PC-3 (cell line): ENCODE results near the gene FGF18. TPM values are rescaled to one million over a fixed set of nuclear protein-coding genes. Genes with fewer than 3 reads are reported as not detected.
A peak's percentile ranks its signal among the peaks of the same experiment; 100 is the strongest.

Experiments used
- ATAC-seq: fragments of 200-7000 bp; cut with Tn5 transposase; 2 replicates; pipeline ENCODE4 v1.9.1; 2020; ENCODE audit warnings: mild to moderate bottlenecking, moderate library complexity
- BruUV-seq: library from RNA; stranded (reverse); fragments of 400-500 nt; replicated peaks from 2 replicates; lab custom pipeline; 2021; lab: Mats Ljungman, UMichigan
- CTCF ChIA-PET: fragments of 300-600 bp; sonication (Branson Sonifier 250); formaldehyde crosslinking; loops from one replicate; lab custom pipeline; 2022; ENCODE audit warnings: antibody characterized with exemption; lab: Charles Lee
- POLR2A ChIA-PET: fragments of 300-600 bp; sonication (Branson Sonifier 250); formaldehyde crosslinking; loops from one replicate; lab custom pipeline; 2022; ENCODE audit warnings: antibody characterized with exemption; ENCODE audit not compliant: unreplicated experiment; lab: Charles Lee
- DNase-seq: peaks from one replicate; pipeline ENCODE4 v3.0.0-alpha.2; 2015
- H2AFZ ChIP-seq: fragments of 300-600 bp; sonication (generic); 2 replicates; pipeline ENCODE4 v1.6.0; 2016; ENCODE audit warnings: antibody characterized with exemption, low read length
- H3F3A ChIP-seq: fragments of 300-600 bp; sonication (generic); one replicate; pipeline ENCODE4 v1.6.0; 2017; ENCODE audit warnings: antibody characterized with exemption, low read length, control low read depth, mild to moderate bottlenecking; ENCODE audit not compliant: unreplicated experiment
- H3K27ac ChIP-seq: fragments of 300-600 bp; sonication (generic); 2 replicates; pipeline ENCODE4 v1.5.1; 2016; ENCODE audit warnings: mild to moderate bottlenecking, low read length
- H3K27me3 ChIP-seq: fragments of 300-600 bp; sonication (generic); 2 replicates; pipeline ENCODE4 v1.6.1; 2016; ENCODE audit warnings: low read length, mixed read lengths
- H3K36me3 ChIP-seq: fragments of 300-600 bp; sonication (generic); 2 replicates; pipeline ENCODE4 v1.6.1; 2016; ENCODE audit warnings: low read depth, mixed run types, low read length, mixed read lengths
- H3K4me1 ChIP-seq: fragments of 300-600 bp; sonication (generic); 2 replicates; pipeline ENCODE4 v1.5.1; 2016; ENCODE audit warnings: low read length; ENCODE audit not compliant: insufficient read depth
- H3K4me2 ChIP-seq: fragments of 300-600 bp; sonication (generic); 2 replicates; pipeline ENCODE4 v1.6.0; 2016; ENCODE audit warnings: low read length
- H3K4me3 ChIP-seq: fragments of 300-600 bp; sonication (generic); 2 replicates; pipeline ENCODE4 v1.5.1; 2016; ENCODE audit warnings: mild to moderate bottlenecking, low read length, mixed read lengths
- H3K79me2 ChIP-seq: fragments of 300-600 bp; sonication (generic); 2 replicates; pipeline ENCODE4 v1.6.1; 2017; ENCODE audit warnings: low read length, mixed read lengths
- H3K9ac ChIP-seq: fragments of 300-600 bp; sonication (generic); 2 replicates; pipeline ENCODE4 v1.6.0; 2016; ENCODE audit warnings: mild to moderate bottlenecking, low read length
- H3K9me2 ChIP-seq: fragments of 300-600 bp; sonication (generic); replicated peaks from 2 replicates; pipeline ENCODE4 v1.6.1; 2016; ENCODE audit warnings: mixed run types, low read length, mixed read lengths
- H3K9me3 ChIP-seq: fragments of 300-600 bp; sonication (generic); 2 replicates; pipeline ENCODE4 v1.6.1; 2016; ENCODE audit warnings: low read length, mixed read lengths
- H4K20me1 ChIP-seq: fragments of 300-600 bp; sonication (generic); 2 replicates; pipeline ENCODE4 v1.6.1; 2016; ENCODE audit warnings: low read length, mixed read lengths
- CTCF ChIP-seq: fragments of 300-600 bp; sonication (generic); conservative IDR thresholded peaks from 2 replicates; pipeline ENCODE4 v1.5.1; 2017; ENCODE audit warnings: antibody characterized with exemption, low read depth, mild to moderate bottlenecking, low read length
- EZH2 ChIP-seq: fragments of 300-600 bp; sonication (generic); IDR thresholded peaks from one replicate; pipeline ENCODE4 v1.6.1; 2017; ENCODE audit warnings: antibody characterized with exemption, mild to moderate bottlenecking, low read length; ENCODE audit not compliant: unreplicated experiment
- EZH2phosphoT487 ChIP-seq: fragments of 300-600 bp; sonication (generic); IDR thresholded peaks from 2 replicates; pipeline ENCODE4 v1.6.1; 2018; ENCODE audit warnings: mild to moderate bottlenecking, antibody characterized with exemption, low read length, borderline replicate concordance
- intact Hi-C: fragments of 100-400 bp; cut with micrococcal nuclease; formaldehyde crosslinking; loops from 2 replicates; pipeline ENCODE4 v1.9.0; 2023
- total RNA-seq: library from RNA; depleted of rRNA; stranded (reverse); fragments of >200 nt; gene quantifications from 2 replicates; pipeline ENCODE4 v1.2.3, GENCODE V29; 2014

The FGF18 gene
- total RNA-seq, 1 experiment from 2014 or later = 0.26 TPM

- POLR2A ChIA-PET = no interaction called here
- H3K9me3 ChIP-seq = no peaks in the 10 kb centered on the region
- no peaks in the 10 kb centered on the region for H3K79me2 ChIP-seq
- no peaks in the 10 kb centered on the region for H3K9me2 ChIP-seq
- no peaks in the 10 kb centered on the region for H3K36me3 ChIP-seq
- peak; percentile 30; the same call in 1 of the 2 replicates for ATAC-seq
- CTCF ChIA-PET = no interaction called here
- H2AFZ ChIP-seq = no peak overlapping the region
- H3K27me3 ChIP-seq = peaks cover 8% of the 10 kb centered on the region
- no TSS peak for BruUV-seq
- no peak overlapping the region for H3K4me3 ChIP-seq
- TF ChIP-seq CTCF (no peak), EZH2 (no peak), EZH2phosphoT487 (no peak)
- H3K9ac ChIP-seq = no peak overlapping the region
- no peaks in the 10 kb centered on the region for H4K20me1 ChIP-seq
- no peak overlapping the region for H3K4me2 ChIP-seq
- no peak for DNase-seq
- H3F3A ChIP-seq = no peaks in the 10 kb centered on the region
- H3K4me1 ChIP-seq = no peaks in the 10 kb centered on the region
- intact Hi-C loops = no loop called here
- no peak overlapping the region for H3K27ac ChIP-seq
Measured at GRCh38 chr5:171444582-171444981, 25.1 kb downstream of the FGF18 start.

DNA sequence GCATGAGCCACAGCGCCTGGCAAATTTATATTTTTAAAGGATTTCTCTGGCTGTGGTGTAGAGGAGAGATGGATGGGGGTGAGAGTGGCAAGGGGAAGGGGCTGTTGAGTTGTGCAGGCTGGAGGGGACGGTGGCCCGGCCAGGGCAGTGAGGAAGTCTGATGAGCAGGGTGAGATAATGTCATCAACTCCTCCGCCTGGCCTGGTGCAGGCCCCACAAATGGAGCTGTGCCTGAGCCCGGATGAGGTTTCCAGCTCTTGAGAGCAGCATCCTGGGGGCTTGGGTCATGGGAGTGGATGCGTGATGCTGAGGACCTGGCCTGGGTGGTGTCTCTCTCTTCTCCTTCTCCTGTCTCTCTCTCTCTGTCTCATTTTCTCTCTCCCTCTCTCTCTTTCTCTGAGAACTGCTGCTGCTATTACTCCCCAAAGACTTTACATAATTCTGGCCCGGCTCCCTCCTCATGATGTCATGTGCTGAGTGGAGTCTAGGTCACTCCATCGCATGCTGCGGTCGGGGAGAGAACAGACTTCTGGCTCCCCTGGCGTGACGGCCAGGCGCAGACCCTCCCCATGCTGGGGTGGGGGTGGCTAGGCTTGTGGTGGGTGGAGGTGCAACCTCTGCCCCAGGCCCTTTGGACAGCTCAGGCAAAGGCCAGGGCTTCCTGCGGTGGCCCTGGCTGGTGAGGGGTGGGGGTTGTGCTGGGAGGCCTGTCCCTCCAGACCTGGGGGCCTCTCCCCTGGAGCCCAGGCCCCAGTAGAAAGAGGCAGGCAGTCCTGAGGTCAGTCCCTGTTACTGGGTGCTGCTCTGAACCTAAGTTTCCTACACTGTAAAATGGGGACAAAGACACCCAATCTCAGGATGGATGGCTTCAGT is 26.4 kb downstream of the FGF18 start:
- H3K79me2 ChIP-seq = no peaks in the 10 kb centered on the region
- H3K9ac ChIP-seq = no peak overlapping the region
- TF ChIP-seq EZH2phosphoT487 (no peak), CTCF (no peak), EZH2 (no peak)
- H3K4me2 ChIP-seq = no peak overlapping the region
- ATAC-seq = no peak
- no peaks in the 10 kb centered on the region for H4K20me1 ChIP-seq
- no peaks in the 10 kb centered on the region for H3K9me3 ChIP-seq
- peaks cover 8% of the 10 kb centered on the region for H3K27me3 ChIP-seq
- H3K27ac ChIP-seq = no peak overlapping the region
- no peaks in the 10 kb centered on the region for H3F3A ChIP-seq
- POLR2A ChIA-PET = no interaction called here
- no peaks in the 10 kb centered on the region for H3K9me2 ChIP-seq
- no peaks in the 10 kb centered on the region for H3K36me3 ChIP-seq
- intact Hi-C loops = no loop called here
- CTCF ChIA-PET = no interaction called here
- no peak overlapping the region for H2AFZ ChIP-seq
- no TSS peak for BruUV-seq
- H3K4me3 ChIP-seq = no peak overlapping the region
- H3K4me1 ChIP-seq = no peaks in the 10 kb centered on the region
- no peak for DNase-seq

DNA sequence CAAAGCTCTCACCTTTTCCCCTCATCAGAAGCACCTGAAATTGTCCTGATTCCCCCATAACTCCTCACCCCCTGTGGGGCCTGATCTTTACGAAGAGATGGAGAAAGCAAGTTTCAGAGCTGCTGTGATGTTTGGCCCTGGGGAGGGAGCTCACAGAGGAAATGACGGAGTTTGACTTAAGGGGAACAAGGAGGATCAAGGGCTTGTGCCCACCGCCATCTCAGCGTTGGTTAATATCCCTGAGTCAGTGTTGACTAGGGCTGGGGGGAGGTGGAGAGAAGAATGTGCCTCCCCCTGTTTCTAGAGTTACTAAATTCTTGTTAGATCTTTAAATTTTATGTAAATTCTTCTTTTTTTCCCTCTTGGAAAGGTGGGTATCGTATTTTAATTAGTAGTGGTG is 27.8 kb downstream of the FGF18 start:
- DNase-seq (no peak), ATAC-seq (no peak)
- TF ChIP-seq CTCF = no peak
- TF ChIP-seq EZH2phosphoT487 = no peak
- no peak for TF ChIP-seq EZH2
- Histone ChIP-seq H3K27me3 (peaks cover 12% of the 10 kb centered on the region), H3K9me3 (no peaks in the 10 kb centered on the region), H3K36me3 (no peaks in the 10 kb centered on the region), H3K4me3 (no peak overlapping the region), H3K9me2 (no peaks in the 10 kb centered on the region), H3K79me2 (no peaks in the 10 kb centered on the region), H3K9ac (no peak overlapping the region), H4K20me1 (no peaks in the 10 kb centered on the region), H2AFZ (no peak overlapping the region), H3K4me2 (no peak overlapping the region), H3K27ac (no peak overlapping the region), H3K4me1 (no peaks in the 10 kb centered on the region), H3F3A (no peaks in the 10 kb centered on the region)
- ChIA-PET CTCF (no interaction called here), POLR2A (no interaction called here)
- intact Hi-C loops = no loop called here
- BruUV-seq = no TSS peak
